GM19397 (cell line): ENCODE results near the gene GPR107.

Experiments used
- ATAC-seq: cut with Tn5 transposase; IDR thresholded peaks from one replicate; pipeline ENCODE4 v1.9.1; 2021; ENCODE audit warnings: mild to moderate bottlenecking, moderate library complexity; ENCODE audit not compliant: unreplicated experiment

Gene GPR107

DNA sequence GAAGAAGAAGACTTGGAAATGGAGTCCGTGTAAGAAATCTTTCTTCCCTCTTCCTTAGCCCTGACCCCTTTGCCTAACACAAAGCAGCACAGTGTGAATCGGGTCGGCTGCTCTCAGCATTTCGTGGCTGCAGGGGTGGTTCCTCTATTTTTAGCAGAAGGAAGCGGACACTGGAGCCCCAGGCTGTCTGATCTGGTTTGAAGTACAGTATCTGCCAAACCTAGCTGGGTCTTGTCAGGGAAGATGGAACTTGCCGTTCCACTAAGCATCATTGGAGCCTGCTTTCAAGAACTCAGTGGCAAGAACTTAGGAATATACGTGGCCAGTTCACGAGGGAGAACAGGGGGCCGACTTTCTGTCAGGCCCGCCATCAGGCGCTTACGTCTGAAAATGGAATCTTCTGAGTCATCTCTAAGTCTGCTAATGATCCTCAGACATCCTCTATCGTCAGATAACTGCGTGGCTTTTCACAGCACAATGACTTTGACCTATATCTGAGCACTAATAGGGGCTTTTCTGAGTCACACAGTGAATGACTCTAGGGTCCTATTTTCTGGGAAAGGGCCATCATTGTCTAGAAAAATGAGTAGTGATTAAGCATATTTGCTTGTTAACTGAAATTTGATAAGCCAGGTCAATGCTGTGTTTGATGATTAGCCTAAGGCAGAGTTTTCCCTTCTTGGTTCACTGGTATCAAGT lies 75.2 kb downstream of the GPR107 start:
- ATAC-seq = peak; percentile 59

DNA sequence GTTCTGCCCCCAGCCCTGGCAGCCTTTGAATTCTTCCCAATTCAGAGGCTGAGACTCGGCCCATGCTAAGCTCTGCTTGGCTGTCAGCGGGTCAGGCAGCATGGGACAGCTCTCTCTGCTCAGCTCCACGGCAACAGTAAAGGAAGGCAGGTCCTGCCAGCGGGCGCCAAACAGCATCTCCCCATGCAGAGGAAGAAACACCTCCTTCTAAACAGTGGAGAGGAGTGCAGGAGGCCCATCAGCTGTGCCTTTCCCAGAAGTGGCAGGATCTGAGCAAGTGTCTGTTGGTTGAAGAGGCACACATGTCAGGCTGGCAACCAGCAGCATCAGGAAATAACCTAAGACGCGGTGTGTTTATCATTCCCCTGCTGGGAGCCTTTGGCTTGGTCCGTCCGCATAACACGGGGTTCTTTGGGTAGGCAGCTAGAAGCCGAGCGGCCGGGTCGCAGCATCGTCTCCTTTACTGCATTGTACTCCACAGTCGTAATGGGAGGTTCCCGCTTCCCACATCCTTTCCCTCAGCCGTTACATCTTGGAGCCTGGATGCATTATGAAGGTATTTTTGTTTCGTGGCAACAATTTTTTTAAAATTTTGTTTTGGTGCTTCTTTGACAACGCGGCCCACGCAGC lies 75.8 kb downstream of the GPR107 start:
- ATAC-seq = no peak

DNA sequence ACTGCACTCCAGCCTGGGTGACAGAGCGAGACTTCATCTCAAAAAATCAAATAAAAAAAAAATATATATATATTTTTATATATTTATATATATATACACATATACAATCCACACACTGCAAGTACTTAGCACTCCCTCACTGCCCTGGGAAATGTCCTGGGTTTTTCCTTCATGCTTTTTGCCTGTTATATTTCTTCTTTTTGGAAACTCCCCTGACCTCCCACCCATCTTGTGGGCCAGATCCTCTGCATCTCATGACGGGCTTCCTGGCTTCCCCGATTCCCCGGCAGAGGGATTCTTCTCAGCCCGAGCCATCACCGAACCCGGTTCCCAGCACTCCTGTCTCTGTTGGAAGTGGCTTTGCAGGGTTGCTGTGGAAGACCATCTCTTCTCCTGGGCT lies 79.0 kb downstream of the GPR107 start:
- ATAC-seq = no peak

DNA sequence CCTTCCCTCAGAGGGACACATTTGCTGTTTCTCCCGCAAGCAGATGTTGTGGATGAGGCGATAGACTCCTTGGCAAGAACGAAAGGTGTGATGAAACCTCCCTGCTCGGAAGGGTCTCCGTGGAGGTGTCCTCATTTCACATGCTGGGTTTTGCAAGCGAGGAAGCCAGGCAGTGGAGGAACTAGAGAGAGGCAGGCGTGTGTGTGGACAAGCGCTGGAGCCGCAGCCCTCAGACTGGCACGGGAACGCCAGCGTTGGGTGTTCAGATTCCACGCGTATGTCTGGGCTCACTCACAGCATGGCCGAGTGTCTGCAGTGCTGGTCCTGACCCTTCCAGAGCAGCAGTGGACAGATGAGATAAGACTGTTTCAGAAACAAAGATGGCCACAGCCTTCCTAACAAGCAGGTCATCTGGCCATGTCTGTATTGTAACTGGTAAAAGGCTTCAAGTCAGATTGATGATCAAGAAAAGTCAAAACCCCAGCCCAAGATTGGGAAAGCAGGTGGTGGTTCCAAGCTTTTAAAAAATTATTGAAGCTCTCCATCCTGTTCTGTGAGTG lies 83.5 kb downstream of the GPR107 start:
- ATAC-seq = no peak

DNA sequence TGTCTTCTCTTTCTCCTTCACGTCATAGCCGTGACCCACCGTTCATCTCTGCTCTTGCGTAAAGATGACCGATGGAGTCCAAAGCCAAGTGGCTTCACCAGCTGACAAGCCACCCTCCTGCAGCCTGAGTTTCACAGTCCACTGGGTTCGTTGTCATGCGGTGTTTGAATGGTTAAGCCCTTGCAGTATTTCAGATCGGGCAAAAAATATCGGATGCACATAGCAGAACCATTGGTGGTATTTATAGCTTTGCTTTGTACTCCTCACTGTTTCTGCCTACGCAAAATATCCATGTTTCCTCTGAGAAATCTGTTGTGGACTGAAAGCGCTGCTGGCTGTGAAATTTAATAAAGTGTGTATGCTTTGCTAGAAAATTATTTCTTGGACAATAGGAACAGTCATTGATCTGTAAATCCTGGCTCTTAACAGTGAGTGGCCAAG lies 84.0 kb downstream of the GPR107 start:
- no peak for ATAC-seq

DNA sequence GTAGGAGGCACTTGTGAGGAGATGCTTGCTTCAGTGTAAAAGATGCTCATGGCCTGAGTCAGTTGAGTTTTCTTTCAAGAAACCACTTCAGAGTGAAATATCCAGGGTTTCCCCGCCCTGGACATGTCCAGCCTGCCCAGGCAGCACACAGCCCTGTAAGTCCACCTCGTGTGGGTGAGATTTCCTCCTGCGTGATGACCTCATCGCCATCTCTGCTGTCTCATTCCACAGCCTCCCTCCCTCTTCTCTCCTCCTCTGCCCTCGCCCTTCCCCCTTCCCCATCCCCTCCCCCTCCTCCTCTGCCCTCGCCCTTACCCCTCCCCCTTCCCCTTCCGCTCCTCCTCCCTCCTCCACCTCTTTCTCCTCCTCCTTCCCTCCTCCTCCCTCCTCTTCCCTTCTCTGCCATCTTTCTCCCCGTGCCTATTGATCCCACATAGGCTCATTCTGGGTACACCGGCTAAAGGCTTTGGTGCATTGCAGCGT lies 84.5 kb downstream of the GPR107 start:
- no peak for ATAC-seq

DNA sequence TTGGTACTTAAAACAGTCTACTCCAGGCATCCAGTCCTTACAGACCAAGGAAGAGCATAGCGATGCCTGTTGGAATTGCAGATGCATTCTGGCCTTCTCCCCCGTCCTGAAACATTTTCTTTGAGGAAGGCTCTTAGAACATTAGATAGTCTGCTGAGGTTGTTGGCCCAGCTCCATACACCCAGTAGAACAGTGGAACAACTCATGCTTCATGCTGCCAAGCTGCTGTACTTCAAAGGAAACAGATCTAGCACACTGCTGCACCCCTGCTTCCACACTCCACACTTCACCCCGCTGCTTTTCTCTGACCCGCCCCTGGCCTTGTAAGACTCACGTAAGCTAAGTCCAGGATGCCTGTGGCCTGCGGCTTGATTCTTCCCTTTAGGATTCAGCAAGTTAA lies 85.1 kb downstream of the GPR107 start:
- no peak for ATAC-seq

DNA sequence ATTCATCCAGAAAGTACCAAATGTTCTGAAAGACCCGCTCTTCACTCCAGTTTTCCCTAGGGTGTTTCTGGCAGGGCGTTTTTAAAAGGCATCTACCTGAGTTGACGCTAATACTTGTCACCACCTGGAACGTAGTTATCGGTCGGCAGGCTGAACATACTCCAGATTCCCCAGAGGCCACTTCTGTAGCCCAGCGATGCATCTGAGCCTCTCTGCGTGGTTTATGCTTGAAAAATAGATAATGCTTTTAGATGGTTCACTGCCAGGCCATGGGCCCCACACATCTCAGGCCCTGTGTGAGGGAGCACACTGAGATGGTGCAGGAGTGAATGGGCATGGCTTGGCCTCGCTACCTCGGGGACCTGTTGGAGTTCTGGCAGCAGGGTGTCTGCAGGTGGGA lies 85.5 kb downstream of the GPR107 start:
- no peak for ATAC-seq

DNA sequence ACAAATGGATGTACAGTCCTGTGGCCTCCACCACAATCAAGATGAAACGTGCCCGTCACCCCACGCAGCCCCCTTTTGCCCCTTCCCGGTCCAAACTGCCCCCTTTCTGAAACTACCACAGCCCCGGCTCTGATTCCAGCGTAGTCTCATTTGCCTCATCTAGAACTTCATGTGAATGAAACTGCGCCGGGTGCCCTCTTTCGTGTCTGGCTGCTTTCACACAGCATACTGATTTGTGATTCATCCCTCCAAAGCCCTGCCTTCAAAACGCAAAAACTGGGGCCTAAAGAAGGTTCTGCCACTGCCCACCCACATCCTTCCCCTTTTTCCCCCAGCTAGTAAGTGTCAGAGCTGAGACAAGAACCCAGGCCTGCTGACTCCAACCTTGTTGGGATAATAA lies 87.0 kb downstream of the GPR107 start:
- no peak for ATAC-seq

DNA sequence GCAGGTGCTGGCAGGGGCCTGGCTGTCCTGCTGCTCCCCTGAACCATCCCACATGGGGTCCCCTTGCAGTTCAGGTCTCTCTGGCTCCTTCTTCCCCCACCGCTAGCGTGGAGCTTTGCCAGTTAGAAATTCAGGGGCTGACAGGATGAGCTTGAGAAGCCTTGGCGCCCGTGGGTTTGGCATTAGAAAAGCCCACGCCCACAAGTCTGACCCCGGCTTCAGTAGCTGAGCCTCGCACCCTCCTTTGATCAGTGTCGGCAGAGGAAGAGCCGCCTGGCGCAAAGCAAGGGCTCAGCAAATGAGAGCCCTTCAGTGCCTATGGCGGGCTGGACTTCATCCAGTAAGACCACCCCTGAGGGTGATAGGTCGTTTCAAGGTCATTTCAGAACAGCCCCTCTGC lies 88.3 kb downstream of the GPR107 start:
- ATAC-seq = no peak

DNA sequence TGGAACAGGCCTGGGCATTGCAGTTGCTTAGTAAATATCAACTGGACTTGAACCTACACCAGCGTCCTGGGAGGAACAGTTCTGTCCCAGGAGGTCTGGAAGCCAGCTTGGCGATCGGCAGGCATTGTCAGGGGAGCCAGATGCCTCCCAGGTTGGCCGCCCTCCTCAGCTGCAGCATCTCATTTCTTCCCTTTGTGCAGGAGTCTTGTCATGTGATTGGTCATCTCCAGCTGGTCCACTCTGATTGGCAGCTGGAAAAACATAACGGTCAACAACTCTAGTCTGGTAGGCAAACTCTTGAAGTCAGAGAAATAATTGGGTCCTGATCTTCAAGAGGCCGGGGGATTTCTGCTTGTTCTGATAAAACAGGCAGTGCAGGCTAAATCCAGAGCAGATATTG lies 88.9 kb downstream of the GPR107 start:
- ATAC-seq = no peak

DNA sequence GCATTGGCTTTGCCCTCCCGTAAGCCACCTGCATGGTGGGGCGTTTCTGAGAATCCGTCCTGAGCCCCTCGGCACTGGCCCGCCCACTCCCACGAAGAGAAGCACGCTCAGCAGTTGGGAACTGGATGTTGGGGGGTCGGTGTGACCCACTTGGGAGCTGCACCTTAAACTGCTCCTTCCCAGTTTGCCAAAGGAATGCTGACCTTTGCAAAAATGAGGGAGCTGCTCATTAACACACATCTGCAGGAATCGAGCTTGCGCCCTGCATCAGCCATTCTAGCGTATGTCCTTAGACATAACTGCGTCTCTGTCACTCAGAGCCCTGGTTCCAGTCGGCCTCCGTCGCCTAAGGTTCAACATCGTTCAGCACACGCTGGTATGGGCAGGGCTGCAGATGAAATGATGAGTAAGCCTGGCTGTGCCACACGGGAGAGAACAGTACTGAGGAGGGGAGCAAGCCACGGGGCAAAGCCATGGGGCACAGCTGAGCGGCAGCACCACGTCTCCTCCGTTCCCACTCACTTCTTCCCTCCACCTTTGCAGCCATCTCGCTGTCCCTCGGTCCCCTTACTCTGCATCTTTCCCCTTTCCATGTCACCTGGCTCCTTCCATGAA lies 89.7 kb downstream of the GPR107 start:
- no peak for ATAC-seq

DNA sequence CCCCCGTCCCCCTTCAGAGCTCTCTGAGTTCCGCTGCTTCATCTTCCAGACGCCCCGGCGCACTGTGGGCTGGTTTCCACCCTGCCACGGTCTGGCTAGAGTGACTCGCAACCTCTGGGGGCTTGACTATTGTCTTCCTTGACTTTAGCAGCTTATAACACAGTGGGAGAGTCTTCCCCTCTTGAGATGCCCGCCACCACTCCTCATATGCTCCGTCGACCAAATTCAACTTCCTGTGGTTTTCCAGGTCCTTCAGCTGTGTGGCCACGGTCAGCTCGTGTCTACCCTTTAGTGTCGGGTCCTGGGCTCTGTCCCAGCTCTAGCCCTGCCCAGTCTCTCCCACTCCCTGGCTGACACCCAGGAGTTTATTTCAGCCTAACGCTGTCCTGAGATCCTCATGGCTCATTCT lies 90.3 kb downstream of the GPR107 start:
- no peak for ATAC-seq

DNA sequence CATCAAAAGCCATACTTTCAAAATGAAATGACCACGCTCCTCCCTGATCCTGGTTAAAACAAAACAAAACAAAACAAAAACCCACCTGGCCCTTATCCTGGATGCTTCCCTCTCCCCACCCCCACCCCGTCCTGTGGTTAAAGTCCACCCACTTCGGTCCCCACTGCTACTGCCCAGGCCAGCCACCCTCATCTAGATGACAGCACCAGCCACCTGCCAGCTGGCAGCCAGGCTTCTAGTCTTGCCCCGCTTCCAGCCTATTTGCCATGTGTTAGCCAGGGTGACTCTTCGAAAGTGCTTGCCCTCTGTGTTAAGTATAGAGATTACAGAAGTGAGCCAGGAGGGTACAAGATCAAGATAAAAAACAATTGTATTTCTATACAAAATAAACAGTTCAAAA lies 91.0 kb downstream of the GPR107 start:
- ATAC-seq = no peak

DNA sequence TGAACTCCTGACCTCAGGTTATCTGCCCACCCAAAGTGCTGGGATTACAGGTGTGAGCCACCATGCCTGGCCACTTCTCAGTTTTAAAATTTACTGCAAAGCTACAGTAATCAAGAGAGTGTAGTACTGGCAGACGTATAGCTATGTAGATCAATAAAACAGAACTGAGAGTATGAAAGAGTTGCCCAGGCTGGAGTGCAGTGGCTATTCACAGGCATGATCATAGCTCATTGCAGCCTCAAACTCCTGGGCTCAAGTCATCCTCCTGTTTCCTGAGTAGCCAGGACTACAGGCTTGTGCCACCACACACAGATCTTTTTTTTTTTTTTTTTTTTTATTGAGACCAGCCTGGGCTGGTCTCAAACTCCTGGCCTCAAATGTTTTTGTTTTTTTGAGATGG lies 92.0 kb downstream of the GPR107 start:
- no peak for ATAC-seq

DNA sequence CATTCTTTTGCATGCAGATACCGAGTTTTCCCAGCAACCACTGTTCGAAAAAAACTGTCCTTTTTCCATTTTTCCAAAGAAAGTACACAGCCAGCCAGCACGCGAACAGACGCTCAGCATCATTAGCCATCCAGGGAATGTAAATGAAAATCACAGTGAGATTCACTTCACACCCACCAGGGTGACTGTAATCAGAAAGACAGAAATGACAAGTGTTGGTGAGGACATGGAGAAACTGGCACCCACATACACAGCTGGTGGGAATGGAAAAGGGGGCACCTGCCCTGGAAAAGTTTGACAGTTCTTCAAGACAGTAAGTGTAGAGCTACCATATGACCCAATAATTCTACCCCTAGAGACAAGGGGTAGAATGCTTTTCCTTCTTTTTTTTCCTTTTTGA lies 93.5 kb downstream of the GPR107 start:
- no peak for ATAC-seq

DNA sequence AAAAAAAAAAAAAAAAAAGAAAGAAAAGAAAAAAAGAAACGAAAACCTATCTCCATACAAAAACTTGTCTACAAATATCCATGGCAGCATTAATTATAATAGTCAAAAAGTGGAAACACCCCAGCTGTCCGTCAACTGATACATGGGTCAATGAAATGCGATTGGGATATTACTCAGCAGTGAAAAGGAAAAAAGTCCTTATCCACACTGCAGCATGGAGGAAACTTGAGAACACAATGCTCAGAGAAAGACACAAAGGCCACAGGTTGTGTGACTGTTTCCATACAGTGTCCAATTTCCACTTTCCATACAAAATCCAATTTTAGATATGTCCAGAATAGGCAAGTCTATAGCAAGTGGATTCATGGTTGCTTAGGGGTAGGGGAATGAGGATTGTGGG lies 94.2 kb downstream of the GPR107 start:
- no peak for ATAC-seq

DNA sequence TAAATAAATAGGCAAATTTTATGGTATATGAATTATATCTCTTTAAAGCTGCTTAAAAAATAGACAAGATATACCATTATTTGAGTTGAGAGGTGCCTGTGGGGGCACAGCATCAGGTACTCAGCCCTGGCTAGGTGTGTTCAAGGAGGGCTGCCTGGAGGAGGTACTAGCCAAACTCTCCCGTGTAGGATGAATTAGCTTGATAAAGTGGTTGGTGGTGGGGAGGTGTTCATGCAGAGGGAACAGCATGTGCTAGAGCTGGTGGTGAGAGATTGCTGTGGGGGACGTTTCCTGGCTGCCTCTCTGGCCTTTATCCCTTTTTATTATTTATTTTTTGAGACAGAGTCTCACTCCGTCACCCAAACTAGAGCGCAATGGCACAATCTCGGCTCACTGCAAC lies 95.3 kb downstream of the GPR107 start:
- ATAC-seq = no peak

DNA sequence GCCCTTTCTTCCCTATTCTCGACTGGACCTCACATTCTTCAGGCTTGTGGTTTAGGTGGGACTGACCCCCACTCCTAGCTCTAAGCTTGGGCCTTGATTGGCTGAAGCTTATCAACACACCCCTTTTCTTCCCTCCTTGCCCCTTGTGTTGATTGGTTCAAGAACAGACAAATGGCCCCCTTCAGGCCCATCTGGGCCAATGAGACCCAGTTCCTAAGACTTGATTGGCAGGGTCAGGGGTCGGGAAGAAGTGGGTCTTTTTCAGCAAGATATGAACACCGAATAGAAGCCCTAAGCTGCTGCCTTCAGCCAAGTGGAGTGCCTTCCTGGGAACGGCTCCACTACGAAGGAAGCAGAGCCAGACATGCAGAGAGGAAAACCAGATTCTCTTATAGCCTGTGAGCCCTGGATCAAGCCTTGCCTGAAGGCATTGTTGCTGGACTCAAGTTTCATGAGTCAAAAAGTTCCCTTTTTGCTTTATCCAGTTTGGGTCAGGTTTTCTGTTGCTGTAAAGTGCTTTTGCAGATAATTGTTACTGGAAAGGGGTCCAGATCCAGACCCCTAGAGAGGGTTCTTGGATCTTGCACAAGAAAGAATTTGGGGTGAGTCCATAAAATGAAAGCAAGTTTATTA lies 96.1 kb downstream of the GPR107 start:
- no peak for ATAC-seq

DNA sequence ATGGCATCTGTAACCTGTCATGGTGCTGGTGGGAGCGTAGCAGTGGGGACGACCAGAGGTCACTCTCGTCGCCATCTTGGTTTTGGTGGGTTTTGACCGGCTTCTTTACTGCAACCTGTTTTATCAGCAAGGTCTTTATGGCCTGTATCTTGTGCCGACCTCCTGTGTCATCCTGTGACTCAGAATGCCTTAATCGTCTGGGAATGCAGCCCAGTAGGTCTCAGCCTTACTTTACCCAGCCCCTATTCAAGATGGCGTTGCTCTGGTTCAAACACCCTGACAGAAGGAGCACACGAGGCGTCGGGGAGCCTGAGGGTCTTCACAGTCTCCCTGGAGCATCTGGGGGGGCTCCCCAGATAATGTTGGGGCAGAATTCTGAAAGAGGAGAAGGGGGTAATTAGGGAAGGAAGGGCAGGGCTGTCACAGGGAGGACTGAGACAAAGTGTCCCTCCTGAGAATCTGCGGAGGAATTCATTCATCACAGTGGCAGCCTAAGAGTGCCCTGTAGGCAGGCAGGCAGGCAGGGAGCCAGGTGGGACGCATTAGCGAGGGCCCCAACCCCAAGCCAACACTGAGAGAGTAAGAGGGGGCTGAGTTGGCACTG lies 97.2 kb downstream of the GPR107 start:
- no peak for ATAC-seq

DNA sequence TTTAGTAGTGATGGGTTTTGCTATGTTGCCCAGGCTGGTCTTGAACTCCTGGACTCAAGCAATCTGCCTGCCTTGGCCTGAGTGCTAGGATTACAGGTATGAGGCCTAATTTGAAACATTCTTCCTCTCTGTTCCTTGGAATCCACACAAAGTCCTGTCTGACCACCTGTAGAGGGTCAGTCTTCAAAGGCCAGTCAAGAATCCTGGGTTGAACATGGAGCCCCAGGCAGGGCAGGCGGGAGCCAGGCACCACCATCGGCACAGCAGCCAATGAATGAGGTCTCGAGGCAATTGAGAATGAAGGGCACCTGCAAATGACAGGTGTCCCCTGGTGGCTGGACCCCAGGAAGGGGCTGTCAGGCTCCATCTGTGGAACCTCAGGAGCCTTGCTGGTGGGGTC lies 101.1 kb downstream of the GPR107 start:
- no peak for ATAC-seq
